ENCODE measurements around the gene RPS17. TPM values are rescaled to one million over a fixed set of nuclear protein-coding genes. Genes with fewer than 3 reads are reported as not detected.
"Not testable (repeated sequence)": the region's sequence is repeated elsewhere in the genome, so short reads cannot be mapped to it uniquely, and the experiment has no call there.

Gene RPS17
- polyA plus RNA-seq, 1 donor, result 2,706 TPM

GRCh38 chr15:82507087-82507486, 33.2 kb downstream of the RPS17 start:
- DNase-seq, result not testable (repeated sequence)

- DNase-seq, result not testable (repeated sequence)
These were observed 34.4 kb downstream of the RPS17 start for GRCh38 chr15:82505842-82506241.

- not testable (repeated sequence) for DNase-seq
These were observed 36.2 kb downstream of the RPS17 start for GRCh38 chr15:82504074-82504473.

- DNase-seq, result not testable (repeated sequence)
These were observed 37.4 kb downstream of the RPS17 start for GRCh38 chr15:82502700-82503339.

GRCh38 chr15:82500772-82501171, 39.5 kb downstream of the RPS17 start:
- DNase-seq, result not testable (repeated sequence)

GRCh38 chr15:82497978-82498377, 42.3 kb downstream of the RPS17 start:
- not testable (repeated sequence) for DNase-seq

- DNase-seq, result not testable (repeated sequence)
These were observed 52.0 kb downstream of the RPS17 start for GRCh38 chr15:82488250-82488649.

- not testable (repeated sequence) for DNase-seq
These were observed 53.2 kb downstream of the RPS17 start for GRCh38 chr15:82487045-82487444.

Other genes starting within 250 kb of the RPS17 start
- gene GOLGA6L10, start 191.0 kb downstream of the RPS17 start, polyA plus RNA-seq (ENCODE audit: insufficient read length), result 1.3 TPM
- gene GOLGA6L9, start 110.6 kb downstream of the RPS17 start, polyA plus RNA-seq (ENCODE audit: insufficient read length), result 2.7 TPM
- 0.41 TPM for gene CPEB1, start 106.9 kb upstream of the RPS17 start, polyA plus RNA-seq (ENCODE audit: insufficient read length)
- gene AP3B2, start 169.4 kb upstream of the RPS17 start, polyA plus RNA-seq (ENCODE audit: insufficient read length), result 0.59 TPM

Data from hindlimb muscle (tissue), 1 donor.